Choroid plexus epithelial cell (primary cell): ENCODE results near the gene TWIST2.
A peak's percentile ranks its signal among the peaks of the same experiment; 100 is the strongest.

ENCODE experiments used
- DNase-seq: peaks from one replicate; pipeline ENCODE4 v3.0.0-alpha.2; 2010; ENCODE audit warnings: low read depth
- H3K4me3 ChIP-seq: 2 replicates; pipeline ENCODE4 v1.5.1; 2011; ENCODE audit warnings: low read depth, mild to moderate bottlenecking, control low read depth, low read length, moderate library complexity
- TF ChIP-seq, protein P1 (sequence below): conservative IDR thresholded peaks from 2 replicates; pipeline ENCODE4 v1.5.1; 2011; ENCODE audit warnings: low read depth, mild to moderate bottlenecking, control low read depth, inconsistent platforms, low read length, moderate library complexity

The TWIST2 gene

DNA sequence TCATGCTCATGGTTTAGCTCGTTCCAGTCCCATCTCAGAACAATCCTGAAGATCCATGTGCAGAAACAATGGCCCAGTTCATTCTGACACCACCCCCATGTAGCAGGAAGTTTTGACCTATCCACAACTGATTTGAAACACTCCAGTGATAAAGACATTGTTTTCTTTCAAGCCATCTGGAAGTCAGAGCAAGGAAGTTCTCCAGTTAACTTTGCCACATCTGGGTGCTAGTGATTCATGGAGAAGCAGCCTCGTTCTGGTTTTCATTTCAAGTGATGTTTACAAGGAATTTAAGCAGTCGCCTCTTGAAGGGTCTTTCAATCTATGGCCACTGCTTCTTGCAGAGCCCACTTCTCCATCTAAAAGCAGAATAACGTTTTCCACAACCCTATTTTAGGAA is 36.6 kb upstream of the TWIST2 start:
- DNase-seq: peak; percentile 31
- TF ChIP-seq, protein P1, sequence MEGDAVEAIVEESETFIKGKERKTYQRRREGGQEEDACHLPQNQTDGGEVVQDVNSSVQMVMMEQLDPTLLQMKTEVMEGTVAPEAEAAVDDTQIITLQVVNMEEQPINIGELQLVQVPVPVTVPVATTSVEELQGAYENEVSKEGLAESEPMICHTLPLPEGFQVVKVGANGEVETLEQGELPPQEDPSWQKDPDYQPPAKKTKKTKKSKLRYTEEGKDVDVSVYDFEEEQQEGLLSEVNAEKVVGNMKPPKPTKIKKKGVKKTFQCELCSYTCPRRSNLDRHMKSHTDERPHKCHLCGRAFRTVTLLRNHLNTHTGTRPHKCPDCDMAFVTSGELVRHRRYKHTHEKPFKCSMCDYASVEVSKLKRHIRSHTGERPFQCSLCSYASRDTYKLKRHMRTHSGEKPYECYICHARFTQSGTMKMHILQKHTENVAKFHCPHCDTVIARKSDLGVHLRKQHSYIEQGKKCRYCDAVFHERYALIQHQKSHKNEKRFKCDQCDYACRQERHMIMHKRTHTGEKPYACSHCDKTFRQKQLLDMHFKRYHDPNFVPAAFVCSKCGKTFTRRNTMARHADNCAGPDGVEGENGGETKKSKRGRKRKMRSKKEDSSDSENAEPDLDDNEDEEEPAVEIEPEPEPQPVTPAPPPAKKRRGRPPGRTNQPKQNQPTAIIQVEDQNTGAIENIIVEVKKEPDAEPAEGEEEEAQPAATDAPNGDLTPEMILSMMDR: no peak
- H3K4me3 ChIP-seq: no peak overlapping the region

DNA sequence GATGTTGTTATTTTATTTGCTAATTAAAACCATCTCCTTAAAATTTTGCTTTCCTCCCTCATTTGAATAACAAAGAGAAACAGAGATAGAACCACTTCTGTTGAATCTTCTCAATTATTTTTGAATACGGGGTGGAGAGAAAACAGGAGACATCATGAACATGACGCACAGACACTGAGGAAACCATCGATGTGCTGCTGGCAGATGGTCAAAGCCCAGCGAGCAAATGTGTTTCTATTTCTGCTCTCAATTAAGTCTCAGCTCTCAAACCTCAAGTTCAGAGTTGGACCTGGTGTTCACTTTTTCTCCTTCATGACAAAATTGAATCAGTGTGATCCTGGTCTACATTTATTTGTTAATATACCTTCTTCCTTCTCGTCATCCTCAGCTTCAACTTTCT is 36.1 kb upstream of the TWIST2 start:
- peak; percentile 26 for DNase-seq
- TF ChIP-seq, protein P1: no peak
- no peak overlapping the region for H3K4me3 ChIP-seq

DNA sequence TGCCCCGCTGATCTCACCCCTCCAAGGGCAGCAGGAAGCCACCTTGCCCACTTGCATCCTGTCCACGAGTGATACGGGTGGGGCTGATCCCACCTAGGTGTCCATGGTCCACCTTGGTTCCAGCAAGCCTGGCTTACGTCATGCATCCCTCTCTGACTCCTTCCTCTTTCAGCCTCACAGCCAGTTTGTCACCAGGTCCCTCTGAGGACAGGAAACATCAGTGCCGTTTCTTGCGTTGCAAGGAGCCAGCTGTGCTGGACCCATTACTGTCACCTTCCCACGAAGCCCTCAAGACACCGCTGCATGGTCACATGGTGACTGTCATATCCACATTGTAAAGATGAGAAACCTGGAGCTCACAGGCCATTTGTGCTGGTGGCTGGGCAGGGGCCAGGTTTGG is 34.8 kb upstream of the TWIST2 start:
- no peak overlapping the region for H3K4me3 ChIP-seq
- TF ChIP-seq, protein P1: no peak
- no peak for DNase-seq

DNA sequence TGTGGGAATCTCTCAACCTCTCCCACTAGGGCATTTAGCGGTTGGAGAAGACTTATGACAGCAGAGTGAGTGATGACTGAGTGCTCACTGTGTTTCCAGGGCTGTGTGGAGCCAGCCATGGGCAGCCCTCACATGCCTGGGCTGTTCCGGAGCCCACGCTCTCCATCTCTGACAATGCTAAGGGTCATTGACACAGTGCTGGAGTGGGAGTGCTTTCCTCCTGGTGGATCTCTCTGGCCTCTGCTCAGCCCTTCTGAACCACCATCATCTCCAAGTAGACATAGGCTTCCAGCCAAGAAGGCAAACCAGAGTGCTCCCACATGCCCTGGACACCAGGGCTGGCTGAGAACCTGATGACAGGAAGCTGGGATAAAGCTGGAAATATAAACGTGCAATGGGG is 33.1 kb upstream of the TWIST2 start:
- H3K4me3 ChIP-seq: no peak overlapping the region
- TF ChIP-seq, protein P1: no peak
- DNase-seq: no peak

DNA sequence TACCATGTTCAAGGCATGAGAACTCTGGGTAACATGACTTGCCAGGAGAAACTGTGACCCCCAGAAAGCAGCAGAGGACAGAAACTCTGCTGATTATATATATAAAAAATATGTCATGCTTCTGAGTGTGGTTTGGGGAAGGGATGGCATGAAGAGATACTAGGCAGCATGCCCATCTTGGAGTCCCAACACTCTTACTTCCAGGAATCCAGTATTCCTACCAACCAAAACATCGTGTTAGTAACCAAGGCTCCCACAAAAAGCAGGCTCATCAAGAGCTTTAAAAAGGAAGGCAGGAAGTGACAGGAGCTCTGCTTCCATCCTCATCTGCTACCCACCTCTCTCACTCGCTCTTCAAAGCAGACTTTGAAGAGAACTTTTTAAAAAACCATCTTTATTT is 31.6 kb upstream of the TWIST2 start:
- TF ChIP-seq, protein P1: no peak
- H3K4me3 ChIP-seq: no peak overlapping the region
- DNase-seq: no peak

DNA sequence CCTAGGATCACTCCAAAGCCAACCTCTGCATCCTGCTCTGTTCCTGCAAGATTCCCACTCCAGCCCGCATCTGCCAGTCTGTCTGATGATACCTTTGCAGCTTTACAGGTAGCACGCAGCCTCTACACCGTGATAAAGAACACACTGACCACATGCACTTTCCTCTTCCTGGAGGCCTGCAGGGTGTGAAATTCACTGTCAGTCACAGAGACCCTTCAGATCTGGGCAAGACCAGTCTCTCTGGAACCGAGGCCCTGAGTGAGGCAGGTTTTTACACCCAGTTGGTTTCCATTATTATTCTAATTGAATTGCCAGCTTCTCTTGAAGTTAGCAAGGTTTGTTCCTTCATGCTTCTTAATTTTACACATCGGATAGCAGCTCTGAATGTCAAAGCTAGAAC is 30.5 kb upstream of the TWIST2 start:
- H3K4me3 ChIP-seq: no peak overlapping the region
- TF ChIP-seq, protein P1: no peak
- DNase-seq: no peak

DNA sequence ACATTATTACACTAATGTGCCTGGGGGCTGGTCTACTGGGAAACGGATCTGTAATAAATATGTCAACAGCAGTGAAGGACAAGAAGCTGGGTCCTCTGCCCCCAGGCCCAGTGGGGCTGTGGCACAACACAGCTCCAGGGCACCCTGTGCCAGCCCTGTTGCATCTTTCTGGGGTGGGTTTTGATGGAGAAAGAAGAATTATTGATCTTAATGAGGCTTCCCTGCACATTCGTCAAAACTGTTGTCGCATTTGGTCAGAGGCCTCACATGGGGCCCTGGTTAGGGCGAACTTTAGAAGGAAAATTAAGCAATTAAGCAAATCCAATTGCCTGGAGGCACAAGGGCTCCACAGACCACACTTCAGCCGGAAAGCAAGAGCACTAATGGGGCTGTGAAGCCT is 30.0 kb upstream of the TWIST2 start:
- no peak for DNase-seq
- no peak overlapping the region for H3K4me3 ChIP-seq

More for the DNA sequence above, 30.0 kb upstream of the TWIST2 start:
- TF ChIP-seq, protein P1: no peak
